Peyer's patch (tissue), 4 donors: ENCODE results near the gene MTMR12.

Source experiments
- POLR2A ChIP-seq, 2 donors: fragments of 450-650 bp; IDR thresholded peaks; one replicate each; pipeline ENCODE4 v1.5.1; 2017; ENCODE audit warnings: antibody characterized with exemption in 2 of 2, mild to moderate bottlenecking in 2 of 2, moderate library complexity in 2 of 2
- TF ChIP-seq, protein P1 (sequence below), 6 experiments: fragments of 450-650 bp in 4 of 6; fragments of 200-600 bp in 2 of 6; sonication (generic) in 1 of 6; IDR thresholded peaks; one replicate each; pipeline ENCODE4 v1.5.1; 2017 to 2019; ENCODE audit warnings: antibody characterized with exemption in 6 of 6, mild to moderate bottlenecking in 3 of 6, moderate library complexity in 1 of 6

GRCh38 chr5:32331935-32332274 is 19.2 kb upstream of the MTMR12 start:
- TF ChIP-seq, protein P1, sequence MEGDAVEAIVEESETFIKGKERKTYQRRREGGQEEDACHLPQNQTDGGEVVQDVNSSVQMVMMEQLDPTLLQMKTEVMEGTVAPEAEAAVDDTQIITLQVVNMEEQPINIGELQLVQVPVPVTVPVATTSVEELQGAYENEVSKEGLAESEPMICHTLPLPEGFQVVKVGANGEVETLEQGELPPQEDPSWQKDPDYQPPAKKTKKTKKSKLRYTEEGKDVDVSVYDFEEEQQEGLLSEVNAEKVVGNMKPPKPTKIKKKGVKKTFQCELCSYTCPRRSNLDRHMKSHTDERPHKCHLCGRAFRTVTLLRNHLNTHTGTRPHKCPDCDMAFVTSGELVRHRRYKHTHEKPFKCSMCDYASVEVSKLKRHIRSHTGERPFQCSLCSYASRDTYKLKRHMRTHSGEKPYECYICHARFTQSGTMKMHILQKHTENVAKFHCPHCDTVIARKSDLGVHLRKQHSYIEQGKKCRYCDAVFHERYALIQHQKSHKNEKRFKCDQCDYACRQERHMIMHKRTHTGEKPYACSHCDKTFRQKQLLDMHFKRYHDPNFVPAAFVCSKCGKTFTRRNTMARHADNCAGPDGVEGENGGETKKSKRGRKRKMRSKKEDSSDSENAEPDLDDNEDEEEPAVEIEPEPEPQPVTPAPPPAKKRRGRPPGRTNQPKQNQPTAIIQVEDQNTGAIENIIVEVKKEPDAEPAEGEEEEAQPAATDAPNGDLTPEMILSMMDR (IDR thresholded peaks at IDR 0.05): no peak
- no peak for TF ChIP-seq POLR2A (IDR thresholded peaks at IDR 0.05)
